Mucosa of rectum (tissue), 2 donors: ENCODE data around the gene TTYH2.

ENCODE experiments used
- H3K27ac ChIP-seq, 2 donors: one replicate each; pipeline ENCODE4 v1.7.0; 2013; ENCODE audit warnings: inconsistent platforms in 2 of 2, low read depth in 2 of 2, low read length in 2 of 2
- H3K27me3 ChIP-seq, 2 donors: one replicate each; pipeline ENCODE4 v1.7.0; 2013; ENCODE audit warnings: low read length in 2 of 2; ENCODE audit not compliant: control insufficient read depth in 2 of 2, insufficient read depth in 2 of 2
- H3K36me3 ChIP-seq, 2 donors: one replicate each; pipeline ENCODE4 v1.7.0; 2013; ENCODE audit warnings: low read length in 2 of 2; ENCODE audit not compliant: control insufficient read depth in 2 of 2, insufficient read depth in 2 of 2
- H3K4me1 ChIP-seq, 2 donors: one replicate each; pipeline ENCODE4 v1.7.0; 2013; ENCODE audit warnings: low read length in 2 of 2, mild to moderate bottlenecking in 1 of 2; ENCODE audit not compliant: control insufficient read depth in 2 of 2, insufficient read depth in 2 of 2
- H3K4me3 ChIP-seq, 2 donors: one replicate each; pipeline ENCODE4 v1.7.0; 2013; ENCODE audit warnings: low read length in 2 of 2
- H3K9ac ChIP-seq, 2 donors: one replicate each; pipeline ENCODE4 v1.7.0; 2013; ENCODE audit warnings: low read length in 2 of 2, low read depth in 1 of 2, mild to moderate bottlenecking in 1 of 2
- H3K9me3 ChIP-seq, 2 donors: one replicate each; pipeline ENCODE4 v1.7.0; 2013; ENCODE audit warnings: low read length in 2 of 2; ENCODE audit not compliant: control insufficient read depth in 2 of 2
- donor health status: healthy.
- donor health status: Normal muscosa, but diverticular disease.

TTYH2 gene

DNA sequence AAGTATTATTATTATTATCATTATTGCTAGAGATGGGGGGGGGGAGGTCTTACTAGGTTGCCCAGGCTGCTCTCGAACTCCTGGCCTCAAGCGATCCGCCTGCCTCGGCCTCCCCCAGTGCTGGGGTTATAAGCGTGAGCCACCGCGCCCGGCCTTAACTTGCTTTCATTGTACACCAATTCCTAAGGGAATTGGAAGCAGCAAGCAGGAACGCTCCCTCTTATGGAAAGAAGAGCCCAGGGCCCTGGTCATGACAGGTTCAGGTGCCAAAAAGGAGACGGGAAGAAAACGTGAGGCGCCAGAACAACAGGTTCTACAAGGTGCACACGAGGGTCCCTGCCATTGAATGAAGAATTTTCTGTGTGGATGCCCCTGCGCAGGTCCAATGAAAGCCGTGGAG lies 10.4 kb upstream of the TTYH2 start:
- no peak overlapping the region for H3K9ac ChIP-seq
- H3K9me3 ChIP-seq = no peaks in the 10 kb centered on the region
- peaks cover 16 to 23% of the 10 kb centered on the region in 2 donors for H3K36me3 ChIP-seq
- H3K4me3 ChIP-seq = no peak overlapping the region
- no peak overlapping the region for H3K27ac ChIP-seq
- H3K27me3 ChIP-seq = peaks cover 4 to 16% of the 10 kb centered on the region in 2 donors
- H3K4me1 ChIP-seq = peaks cover 19 to 20% of the 10 kb centered on the region in 2 donors

DNA sequence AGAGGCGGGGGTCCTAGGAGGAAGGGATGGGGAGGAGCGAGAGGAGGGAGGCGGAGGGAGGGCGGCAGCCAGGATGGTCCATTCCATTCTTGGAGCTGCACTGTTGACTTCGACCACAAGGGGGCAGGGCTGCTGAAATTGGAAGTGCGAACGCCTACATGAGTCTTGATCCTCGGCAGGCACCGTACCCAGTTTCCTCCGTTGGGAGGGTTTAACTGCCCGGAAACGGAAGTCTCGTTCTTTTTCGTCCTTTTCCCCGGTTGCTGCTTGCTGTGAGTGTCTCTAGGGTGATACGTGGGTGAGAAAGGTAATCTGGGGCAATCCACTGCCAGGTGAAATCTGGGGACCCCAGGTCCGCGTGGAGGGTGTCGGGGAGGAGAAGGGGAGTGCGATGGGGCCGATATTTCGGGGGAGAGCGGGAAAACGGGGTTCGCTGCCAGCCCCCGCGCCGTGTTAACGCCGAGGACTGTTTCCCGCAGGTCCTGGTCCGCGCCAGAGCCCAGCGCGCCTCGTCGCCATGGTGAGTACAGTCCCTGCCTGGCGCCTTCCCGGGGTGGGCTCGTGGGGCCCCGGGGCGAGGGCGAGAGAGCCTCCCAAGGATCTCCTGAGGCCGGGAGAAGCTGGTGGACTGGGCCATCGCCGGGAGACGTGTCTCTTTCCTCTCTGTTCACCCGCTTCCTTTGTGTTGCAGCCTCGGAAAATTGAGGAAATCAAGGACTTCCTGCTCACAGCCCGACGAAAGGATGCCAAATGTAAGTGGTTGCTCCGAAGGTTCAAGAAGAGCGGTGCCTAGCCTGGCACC lies 9.7 kb upstream of the TTYH2 start, which contains the start of gene RPL38:
TSS of gene RPL38 (plus strand) at position 240 of the 802 bp plus-strand sequence. CDS start at position 518, 278 bp downstream.
- peak within 1 kb of the TSS; percentile 77 to 79 for H3K27ac ChIP-seq
- H3K27me3 ChIP-seq = peaks cover 4 to 16% of the 10 kb centered on the region in 2 donors
- H3K4me3 ChIP-seq = peak within 1 kb of the TSS; percentile 96 to 98
- peaks cover 21 to 30% of the 10 kb centered on the region in 2 donors for H3K36me3 ChIP-seq
- no peaks in the 10 kb centered on the region for H3K9me3 ChIP-seq
- H3K4me1 ChIP-seq = peaks cover 19 to 23% of the 10 kb centered on the region in 2 donors
- H3K9ac ChIP-seq = peak within 1 kb of the TSS; percentile 90 to 95

GRCh38 chr17:74204474-74204873 lies 8.9 kb upstream of the TTYH2 start:
- H3K27ac ChIP-seq = no peak overlapping the region
- no peaks in the 10 kb centered on the region for H3K9me3 ChIP-seq
- H3K27me3 ChIP-seq = peaks cover 4 to 16% of the 10 kb centered on the region in 2 donors
- H3K9ac ChIP-seq = peak overlapping the region; percentile 90 to 95
- H3K4me1 ChIP-seq = peaks cover 19 to 23% of the 10 kb centered on the region in 2 donors
- peaks cover 28 to 38% of the 10 kb centered on the region in 2 donors for H3K36me3 ChIP-seq
- peak overlapping the region; percentile 96 to 98 for H3K4me3 ChIP-seq

DNA sequence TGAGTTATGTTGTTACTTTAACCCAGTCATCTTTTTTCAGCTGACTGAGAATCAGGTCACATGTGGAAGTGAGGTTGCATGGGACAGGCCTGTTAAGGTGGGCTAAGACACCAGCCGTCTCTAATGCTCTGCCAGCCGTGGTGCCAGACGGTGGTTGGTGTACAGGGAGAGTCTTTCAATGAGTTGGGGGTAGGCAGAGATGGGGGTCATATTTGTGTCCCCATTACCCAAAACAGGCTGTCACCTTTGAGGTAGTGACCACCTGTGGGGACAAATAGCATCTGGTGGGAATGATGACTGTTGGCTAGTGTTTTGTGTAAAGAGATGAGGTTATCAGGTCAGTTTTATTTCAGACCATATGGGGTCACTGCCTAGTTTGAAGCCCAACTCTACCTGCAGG lies 8.1 kb upstream of the TTYH2 start:
- H3K36me3 ChIP-seq = peaks cover 32 to 46% of the 10 kb centered on the region in 2 donors
- H3K27me3 ChIP-seq = peaks cover 4 to 10% of the 10 kb centered on the region in 2 donors
- H3K9ac ChIP-seq = peak overlapping the region in 1 of 2 donors; percentile 36
- H3K9me3 ChIP-seq = no peaks in the 10 kb centered on the region
- peaks cover 21 to 28% of the 10 kb centered on the region in 2 donors for H3K4me1 ChIP-seq
- H3K27ac ChIP-seq = no peak overlapping the region
- H3K4me3 ChIP-seq = no peak overlapping the region

DNA sequence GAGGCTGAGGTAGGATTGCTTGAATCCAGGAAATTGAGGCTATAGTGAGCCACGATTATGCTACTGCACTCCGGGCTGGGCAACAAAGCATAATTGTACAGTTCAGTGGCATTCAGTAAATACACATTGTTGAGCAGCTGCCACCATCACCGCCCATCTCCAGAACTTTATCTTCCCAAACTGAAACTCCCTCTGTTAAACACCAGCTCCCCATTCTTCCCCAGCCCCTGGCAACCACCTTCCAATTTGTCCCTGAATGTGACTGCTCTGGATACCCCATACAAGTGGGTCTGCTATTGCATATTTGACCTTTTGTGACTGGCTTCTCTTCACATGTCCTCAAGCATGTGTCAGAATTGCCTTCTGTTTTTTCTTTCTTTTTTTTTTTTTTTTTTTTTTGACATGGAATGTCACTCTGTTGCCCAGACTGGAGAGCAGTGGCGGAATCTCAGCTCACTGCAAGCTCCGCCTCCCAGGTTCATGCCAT lies 7.0 kb upstream of the TTYH2 start:
- Histone ChIP-seq H3K9ac (no peak overlapping the region), H3K9me3 (no peaks in the 10 kb centered on the region), H3K4me1 (peaks cover 23 to 37% of the 10 kb centered on the region in 2 donors), H3K27ac (no peak overlapping the region), H3K36me3 (peaks cover 32 to 46% of the 10 kb centered on the region in 2 donors), H3K27me3 (peaks cover 4% of the 10 kb centered on the region in 2 donors), H3K4me3 (no peak overlapping the region)

GRCh38 chr17:74210191-74211140 lies 2.9 kb upstream of the TTYH2 start:
- H3K27ac ChIP-seq = no peak overlapping the region
- peaks cover 28 to 40% of the 10 kb centered on the region in 2 donors for H3K36me3 ChIP-seq
- H3K9ac ChIP-seq = no peak overlapping the region
- H3K9me3 ChIP-seq = no peaks in the 10 kb centered on the region
- peaks cover 23 to 46% of the 10 kb centered on the region in 2 donors for H3K4me1 ChIP-seq
- H3K4me3 ChIP-seq = no peak overlapping the region
- H3K27me3 ChIP-seq = peaks cover 7 to 8% of the 10 kb centered on the region in 2 donors

DNA sequence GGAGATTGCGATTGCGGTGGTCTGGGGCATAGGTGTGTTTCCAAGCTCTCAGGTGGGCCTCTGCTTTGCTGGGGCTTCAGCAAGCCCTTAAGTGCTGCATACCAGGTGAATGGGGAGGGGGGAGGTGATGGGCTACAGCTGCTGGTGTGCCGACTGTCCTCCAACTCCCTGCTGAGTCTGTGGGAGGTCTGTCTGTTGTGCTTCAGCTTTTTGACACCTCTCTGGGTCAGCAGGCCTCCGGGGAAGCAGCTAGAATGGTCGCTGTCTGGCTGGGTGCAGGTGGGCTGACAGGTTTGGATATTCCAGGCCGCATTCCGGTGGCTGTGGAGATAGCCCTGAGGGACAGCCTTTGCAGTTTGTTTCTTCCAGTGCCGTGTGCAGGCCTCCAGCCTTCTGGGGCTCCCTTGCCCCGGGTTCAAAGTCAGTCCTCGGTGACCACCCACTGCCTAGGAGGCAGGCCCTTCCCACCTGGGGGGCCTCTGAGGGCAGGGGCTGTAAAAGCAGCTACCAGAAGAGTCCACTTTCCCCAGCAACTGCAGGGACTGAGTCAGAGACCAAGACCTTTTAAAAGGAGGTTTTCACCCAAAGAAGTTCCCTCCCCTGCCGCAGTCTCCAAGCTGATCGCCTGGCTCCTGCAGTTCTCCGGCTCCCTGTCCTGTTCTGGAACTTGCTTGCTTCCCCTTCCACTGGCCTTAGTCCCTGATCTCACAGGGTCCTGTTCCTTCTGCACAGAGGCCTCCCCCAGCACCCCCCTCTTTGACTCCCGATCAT lies 2.0 kb upstream of the TTYH2 start:
- Histone ChIP-seq H3K4me3 (peak overlapping the region; percentile 32 to 81), H3K36me3 (peaks cover 23 to 34% of the 10 kb centered on the region in 2 donors), H3K27me3 (peaks cover 7 to 8% of the 10 kb centered on the region in 2 donors), H3K27ac (no peak overlapping the region), H3K9me3 (no peaks in the 10 kb centered on the region), H3K4me1 (peaks cover 19 to 44% of the 10 kb centered on the region in 2 donors), H3K9ac (no peak overlapping the region)

- Histone ChIP-seq H3K27me3 (peaks cover 7 to 8% of the 10 kb centered on the region in 2 donors), H3K9me3 (no peaks in the 10 kb centered on the region), H3K9ac (peak overlapping the region in 1 of 2 donors; percentile 52), H3K4me3 (peak overlapping the region; percentile 81), H3K27ac (no peak overlapping the region), H3K36me3 (peaks cover 22 to 31% of the 10 kb centered on the region in 2 donors), H3K4me1 (peaks cover 19 to 44% of the 10 kb centered on the region in 2 donors)
Measured at GRCh38 chr17:74211912-74212208, 1.5 kb upstream of the TTYH2 start.

DNA sequence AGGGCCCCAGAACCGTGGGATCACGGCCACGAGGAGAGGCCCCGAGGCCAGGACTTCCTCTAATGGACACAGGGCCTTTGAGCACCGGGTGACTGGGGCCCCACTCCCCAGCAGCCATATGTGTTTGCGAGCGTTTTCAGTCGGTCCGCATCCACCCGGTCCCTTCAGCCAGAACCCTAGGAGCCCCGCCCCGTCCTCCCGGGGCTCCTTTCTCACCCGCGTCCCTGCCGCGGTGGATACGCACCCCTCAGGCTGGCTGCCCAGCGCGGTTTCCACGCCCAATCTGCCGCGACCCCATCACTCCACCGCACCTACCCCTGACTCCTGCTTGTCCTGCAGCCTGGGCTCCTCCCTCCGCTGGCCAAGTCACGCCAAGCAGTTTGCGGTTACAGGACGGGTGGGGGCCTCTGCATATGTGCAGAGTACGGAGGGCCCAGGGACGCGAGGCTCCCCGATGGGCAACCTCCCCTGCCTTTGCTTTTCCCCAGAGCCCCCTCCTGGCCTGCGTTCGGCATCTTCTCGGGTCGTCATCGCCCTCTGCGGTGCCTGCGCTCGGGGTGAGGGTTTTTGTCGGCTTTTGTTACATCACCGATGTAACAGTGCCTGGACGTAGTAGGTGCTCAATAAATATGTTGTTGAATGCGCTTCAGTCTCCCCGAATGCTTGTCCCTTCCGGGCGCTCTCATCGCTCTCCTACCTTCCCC lies 1.0 kb upstream of the TTYH2 start:
- Histone ChIP-seq H3K4me1 (peaks cover 19 to 39% of the 10 kb centered on the region in 2 donors), H3K9ac (peak overlapping the region in 1 of 2 donors; percentile 52), H3K36me3 (peaks cover 18 to 26% of the 10 kb centered on the region in 2 donors), H3K4me3 (peak overlapping the region; percentile 81), H3K9me3 (no peaks in the 10 kb centered on the region), H3K27ac (peak overlapping the region; percentile 61 to 67), H3K27me3 (peaks cover 7 to 8% of the 10 kb centered on the region in 2 donors)
